NCI-H2196 treated with DMSO at 0.1 percent for 48 hours (cell line): ENCODE data around the gene CHSY3.

Experiments
- DNase-seq: peaks from one replicate; lab custom pipeline; 2025; ENCODE audit not compliant: unreplicated experiment; lab: John Stamatoyannopoulos, UW

CHSY3 gene

DNA sequence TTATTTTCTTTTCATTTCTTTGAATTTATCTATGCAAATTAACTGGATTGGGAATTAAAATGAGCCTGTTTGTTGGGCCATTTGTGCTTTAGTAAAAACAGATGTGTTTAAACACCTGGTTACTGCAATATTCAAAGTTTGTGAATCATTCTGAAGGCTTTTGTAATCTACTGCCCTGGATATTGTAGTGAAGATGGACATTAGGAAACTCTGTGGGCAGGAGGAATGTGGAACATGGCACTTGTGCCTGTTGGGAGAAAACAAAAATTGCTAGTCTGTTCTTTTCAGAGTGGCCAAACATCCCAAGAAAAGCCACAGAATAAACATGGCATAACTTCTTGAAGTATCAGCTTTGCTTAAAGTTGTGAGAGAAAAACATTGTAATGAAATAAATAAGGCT lies 40.8 kb downstream of the CHSY3 start:
- no peak for DNase-seq

DNA sequence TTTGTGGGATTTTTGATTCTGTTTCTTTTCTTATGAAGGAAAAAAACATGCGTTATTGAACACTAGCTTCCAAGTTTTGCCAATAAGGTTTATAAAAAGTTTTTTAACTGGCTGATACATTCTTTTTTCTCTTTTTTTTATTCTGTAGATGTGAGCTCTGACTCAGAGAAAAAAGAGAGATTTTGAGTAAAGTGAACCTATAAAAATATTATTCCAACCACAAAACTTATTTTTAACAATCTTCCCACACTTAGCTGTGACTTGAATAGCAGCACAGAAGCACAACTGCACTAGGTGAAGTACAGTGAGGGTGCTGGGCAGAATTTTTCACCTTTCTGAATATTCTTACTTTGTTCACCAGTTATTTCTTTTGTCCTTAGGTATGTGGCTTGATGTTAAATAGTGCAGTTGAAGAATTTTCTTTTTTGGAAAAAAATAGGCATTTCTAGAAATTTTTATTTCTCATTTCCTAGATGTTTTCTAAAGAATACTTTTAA lies 41.6 kb downstream of the CHSY3 start:
- no peak for DNase-seq

- no peak for DNase-seq
Observed at GRCh38 chr5:129951039-129951438, 46.8 kb downstream of the CHSY3 start.

- no peak for DNase-seq
Observed at GRCh38 chr5:129958581-129958980, 54.3 kb downstream of the CHSY3 start.

DNA sequence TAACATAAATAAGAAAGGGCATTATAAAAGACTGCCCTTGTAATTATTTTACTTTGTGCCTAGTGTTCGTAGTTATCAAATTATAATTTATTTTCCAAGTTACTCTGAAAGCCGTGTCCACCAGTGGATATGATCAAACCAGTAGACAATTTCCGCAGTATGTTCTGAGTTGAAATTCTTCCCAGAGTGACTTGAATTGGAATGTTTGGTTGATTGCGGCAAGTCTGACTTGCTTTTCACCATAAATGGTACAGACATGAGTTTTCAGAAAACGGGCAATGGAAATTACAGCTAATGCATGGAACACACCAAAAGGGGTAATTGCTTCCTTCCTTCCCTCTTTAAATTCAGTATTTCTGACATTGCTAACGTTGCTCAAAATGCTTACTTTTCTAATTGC lies 56.6 kb downstream of the CHSY3 start:
- DNase-seq, result no peak

DNA sequence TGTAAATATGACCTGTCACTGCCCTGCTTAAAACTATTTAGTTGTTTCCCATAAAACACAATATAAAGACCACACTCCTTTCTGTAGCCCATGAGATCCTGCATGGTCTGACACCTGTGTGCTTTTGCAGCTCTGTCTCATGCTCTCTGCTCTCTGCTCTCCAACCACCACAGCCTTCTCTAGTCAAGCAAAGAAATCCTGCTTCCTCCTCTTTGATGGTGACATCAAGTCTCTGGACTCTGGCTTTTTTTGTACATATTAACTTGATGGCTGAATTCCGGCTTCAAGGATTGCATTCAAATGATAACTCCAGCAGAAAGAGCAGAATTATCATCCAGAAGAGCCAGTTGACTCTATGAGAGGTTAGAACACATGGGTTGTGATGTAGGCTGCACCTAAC lies 58.2 kb downstream of the CHSY3 start:
- DNase-seq, result no peak

DNA sequence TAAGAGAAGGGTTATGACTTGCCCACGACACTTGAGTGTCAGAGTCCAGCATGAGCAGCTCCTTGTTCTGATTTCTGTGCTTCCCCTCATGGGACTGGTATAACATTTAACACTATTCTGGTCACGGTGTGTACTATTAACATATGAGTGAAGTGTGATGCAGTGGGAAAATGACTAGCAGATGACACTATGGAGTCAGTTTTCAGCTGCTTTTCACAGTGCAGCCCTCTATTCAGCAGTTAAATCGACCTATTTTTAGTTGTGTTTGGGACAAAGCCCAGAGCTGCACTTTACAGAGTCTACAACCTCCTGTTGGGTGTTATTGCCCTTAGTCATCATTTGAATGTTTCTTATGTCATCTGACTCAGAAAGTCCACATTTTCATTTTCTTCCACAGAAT lies 59.1 kb downstream of the CHSY3 start:
- no peak for DNase-seq

- no peak for DNase-seq
Observed at GRCh38 chr5:129966071-129966470, 61.8 kb downstream of the CHSY3 start.

- DNase-seq, result no peak
Observed at GRCh38 chr5:129971714-129972113, 67.4 kb downstream of the CHSY3 start.

- no peak for DNase-seq
Observed at GRCh38 chr5:129972465-129973141, 68.3 kb downstream of the CHSY3 start.

- no peak for DNase-seq
Observed at GRCh38 chr5:129973716-129974426, 69.6 kb downstream of the CHSY3 start.

DNA sequence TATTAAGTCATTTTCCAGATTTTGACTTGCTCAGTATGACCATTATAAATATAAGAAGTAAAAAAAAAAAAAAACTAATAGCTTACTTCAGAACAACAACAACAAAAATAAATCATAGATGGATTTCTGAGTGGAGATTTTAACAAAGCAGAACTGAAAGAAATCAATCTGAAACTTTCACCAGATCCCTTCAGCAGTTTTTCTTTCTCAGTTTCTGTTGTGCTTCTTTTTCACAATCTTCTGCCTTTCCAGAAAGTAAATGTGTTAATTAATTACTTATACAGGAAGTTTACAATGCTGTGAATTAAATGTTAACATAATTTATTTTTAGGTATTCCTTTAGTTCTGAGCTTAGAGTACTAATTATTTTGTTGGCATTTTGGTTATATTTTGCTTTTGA lies 73.5 kb downstream of the CHSY3 start:
- no peak for DNase-seq

DNA sequence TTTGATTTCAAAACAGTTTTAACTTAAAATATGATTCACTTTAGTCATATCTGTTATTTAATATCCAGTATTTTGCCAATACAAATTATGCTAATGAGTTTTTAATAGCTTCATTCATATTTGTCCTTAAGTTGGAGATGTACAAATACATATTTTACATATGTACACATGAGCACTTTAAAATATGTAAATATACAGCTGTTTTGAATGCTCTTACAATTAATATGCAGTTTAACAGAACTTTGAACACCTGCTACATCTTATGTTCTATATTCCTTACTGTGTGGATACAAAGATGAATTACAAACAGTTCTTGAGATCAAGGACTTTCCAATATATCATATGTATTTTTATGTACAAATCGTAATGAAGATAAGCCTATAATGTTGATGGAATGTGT lies 74.0 kb downstream of the CHSY3 start:
- DNase-seq, result no peak

DNA sequence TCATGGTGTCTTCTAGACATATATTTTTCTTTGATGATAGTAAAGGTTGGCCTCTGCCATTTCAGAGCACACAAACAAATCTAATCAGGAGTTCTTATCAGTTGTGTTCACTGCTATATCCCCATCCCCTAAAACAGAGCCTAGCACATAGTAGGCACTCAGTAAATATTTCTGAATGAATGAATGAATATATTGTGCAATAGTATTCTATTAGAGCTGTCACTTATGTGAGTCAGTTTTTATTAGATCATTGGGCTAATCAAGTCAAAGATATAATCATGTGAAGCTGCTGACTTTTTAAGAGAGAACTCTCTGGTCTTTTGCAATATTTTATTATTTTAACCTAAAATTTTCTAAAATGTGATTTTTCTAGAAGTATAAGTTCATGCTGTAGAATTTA lies 84.2 kb downstream of the CHSY3 start:
- DNase-seq, result no peak

DNA sequence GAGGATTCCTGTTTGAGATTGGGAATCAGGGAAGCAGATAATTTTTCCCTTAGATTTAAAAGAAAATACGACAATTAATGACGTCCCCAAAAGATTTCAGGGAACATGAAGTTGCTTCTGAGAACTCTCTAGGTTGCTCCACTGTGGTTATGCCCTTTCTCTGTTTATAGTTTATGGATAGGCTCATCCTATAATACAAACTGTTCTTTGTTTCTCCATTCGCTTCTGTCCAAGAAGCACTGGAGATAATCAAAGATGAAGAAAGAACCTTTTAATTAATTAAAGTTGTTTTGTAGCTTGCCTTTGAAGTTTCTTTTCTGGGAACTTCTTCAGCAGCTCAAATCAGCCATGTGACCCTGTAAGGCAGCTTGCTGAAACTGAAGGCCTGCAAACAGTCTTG lies 87.5 kb downstream of the CHSY3 start:
- DNase-seq, result no peak

GRCh38 chr5:129996896-129997295 lies 92.6 kb downstream of the CHSY3 start:
- DNase-seq, result no peak

DNA sequence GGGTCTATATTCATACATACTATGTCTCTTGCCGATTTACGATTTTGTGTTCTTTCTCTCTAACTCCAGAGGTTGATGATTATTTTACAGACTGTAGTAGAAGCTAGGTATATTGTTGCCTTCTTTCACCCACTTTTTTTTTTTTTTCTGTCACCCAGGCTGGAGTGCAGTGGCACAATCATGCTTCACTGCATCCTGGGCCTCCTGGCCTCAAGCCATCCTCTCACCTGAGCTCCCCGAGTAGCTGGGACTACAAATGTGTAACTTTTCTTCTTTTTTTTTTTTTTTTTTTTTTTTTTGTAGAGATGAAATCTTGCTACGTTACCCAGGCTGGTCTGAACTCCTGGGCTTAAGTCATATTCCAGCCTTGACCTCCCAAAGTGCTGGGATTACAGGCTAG lies 96.2 kb downstream of the CHSY3 start:
- no peak for DNase-seq

DNA sequence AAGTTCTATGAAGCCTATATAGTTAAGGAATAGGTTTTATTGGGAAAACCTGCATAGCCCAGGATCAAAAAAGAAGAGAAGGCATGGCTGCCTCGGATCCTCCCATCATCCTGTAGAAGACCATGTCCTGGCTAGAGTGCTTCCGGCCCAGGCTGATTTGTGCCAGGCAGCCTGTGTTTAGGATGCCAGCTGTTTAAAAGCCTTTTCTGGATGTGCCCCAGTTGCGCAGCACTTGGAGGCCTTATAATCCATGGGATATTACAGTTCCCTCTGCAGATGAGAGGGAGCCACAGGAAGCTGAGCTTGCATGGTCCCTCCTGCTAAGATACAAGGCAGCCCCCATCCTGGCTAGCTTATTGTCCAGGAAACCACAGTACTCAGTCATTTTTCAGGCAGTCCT lies 97.9 kb downstream of the CHSY3 start:
- DNase-seq, result no peak

GRCh38 chr5:130002876-130003275 lies 98.6 kb downstream of the CHSY3 start:
- DNase-seq, result no peak

DNA sequence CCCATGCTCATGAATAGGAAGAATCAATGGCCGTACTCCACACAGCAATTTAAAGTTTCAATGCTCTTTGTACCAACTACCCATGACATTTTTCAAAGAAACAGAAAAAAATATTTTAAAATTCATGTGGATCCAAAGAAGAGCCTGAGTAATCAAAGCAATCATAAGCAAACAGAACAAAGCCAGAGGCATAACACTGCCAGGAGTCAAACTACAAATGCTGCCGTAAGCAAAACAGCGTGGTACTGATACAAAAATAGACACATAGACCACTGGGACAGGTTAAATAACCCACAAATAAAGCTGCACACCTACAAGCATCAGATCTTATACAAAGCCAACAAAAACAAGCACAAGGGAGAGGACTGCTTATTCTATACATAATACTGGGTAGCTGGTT lies 107.7 kb downstream of the CHSY3 start:
- DNase-seq, result no peak

- DNase-seq, result no peak
Observed at GRCh38 chr5:130017173-130017572, 112.9 kb downstream of the CHSY3 start.

- DNase-seq, result no peak
Observed at GRCh38 chr5:130018641-130019040, 114.4 kb downstream of the CHSY3 start.

DNA sequence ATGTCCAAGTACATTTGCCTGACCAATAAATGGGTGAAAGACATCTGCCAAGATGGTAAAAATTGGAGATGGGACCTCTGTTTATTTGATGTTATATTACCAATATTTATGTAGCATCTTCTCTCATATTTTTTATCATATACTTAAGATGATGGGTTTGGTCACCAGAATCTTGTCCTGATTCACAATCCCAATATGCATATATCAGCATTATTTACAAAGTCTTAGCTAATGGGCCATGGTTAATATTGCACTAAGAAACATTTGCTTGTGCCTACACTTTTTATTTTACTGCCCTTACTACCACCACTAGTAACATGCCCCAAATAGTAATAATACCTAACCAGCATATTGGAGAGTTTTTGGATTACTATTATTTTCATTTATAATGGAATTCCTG lies 116.7 kb downstream of the CHSY3 start:
- DNase-seq, result no peak
